DOHH2 (cell line): ENCODE measurements around the gene PRRC2A.

Experiments used
- CTCF ChIP-seq: fragments of 200-600 bp; sonication (generic); IDR thresholded peaks from one replicate; pipeline ENCODE4 v1.5.1; 2014; ENCODE audit warnings: antibody characterized with exemption, mild to moderate bottlenecking, low read depth, low read length; ENCODE audit not compliant: poor library complexity, severe bottlenecking
- EZH2phosphoT487 ChIP-seq: fragments of 200-600 bp; sonication (generic); IDR thresholded peaks from 2 replicates; pipeline ENCODE4 v1.6.1; 2017; ENCODE audit warnings: borderline replicate concordance, mild to moderate bottlenecking, antibody characterized with exemption, low read length, moderate library complexity, mixed read lengths

- TF ChIP-seq CTCF (no peak), EZH2phosphoT487 (no peak)
Observed at GRCh38 chr6:31575952-31576685, 44.4 kb upstream of the PRRC2A start.
